GM19023 (cell line): ENCODE results near the gene DGLUCY.
A peak's percentile ranks its signal among the peaks of the same experiment; 100 is the strongest.
"Not testable (repeated sequence)": the region's sequence is repeated elsewhere in the genome, so short reads cannot be mapped to it uniquely, and the experiment has no call there.

ENCODE experiments used
- ATAC-seq: cut with Tn5 transposase; IDR thresholded peaks from one replicate; pipeline ENCODE4 v1.9.1; 2021; ENCODE audit warnings: mild to moderate bottlenecking, moderate library complexity; ENCODE audit not compliant: unreplicated experiment

The DGLUCY gene

GRCh38 chr14:91204657-91205056 lies 90.8 kb downstream of the DGLUCY start:
- no peak for ATAC-seq

- no peak for ATAC-seq
Measured at GRCh38 chr14:91205459-91205858, 91.6 kb downstream of the DGLUCY start.

- no peak for ATAC-seq
Measured at GRCh38 chr14:91207008-91207407, 93.1 kb downstream of the DGLUCY start.

DNA sequence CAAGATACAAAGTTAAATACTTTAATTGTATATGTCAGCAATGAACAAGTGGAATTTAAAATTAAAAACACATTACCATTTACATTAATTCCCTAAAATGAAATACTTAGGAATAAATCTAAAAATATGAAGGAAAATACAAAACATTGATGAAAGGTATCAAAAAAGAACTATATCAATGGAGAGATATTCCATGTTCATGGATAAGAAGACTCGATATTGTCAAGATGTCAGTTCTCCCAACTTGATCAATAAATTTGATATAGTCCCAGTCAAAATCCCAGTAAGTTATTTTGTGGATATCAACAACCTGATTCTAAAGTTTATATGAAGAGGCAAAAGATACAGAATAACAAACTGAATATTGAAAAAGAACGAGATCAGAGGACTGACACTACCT lies 97.1 kb downstream of the DGLUCY start:
- no peak for ATAC-seq

DNA sequence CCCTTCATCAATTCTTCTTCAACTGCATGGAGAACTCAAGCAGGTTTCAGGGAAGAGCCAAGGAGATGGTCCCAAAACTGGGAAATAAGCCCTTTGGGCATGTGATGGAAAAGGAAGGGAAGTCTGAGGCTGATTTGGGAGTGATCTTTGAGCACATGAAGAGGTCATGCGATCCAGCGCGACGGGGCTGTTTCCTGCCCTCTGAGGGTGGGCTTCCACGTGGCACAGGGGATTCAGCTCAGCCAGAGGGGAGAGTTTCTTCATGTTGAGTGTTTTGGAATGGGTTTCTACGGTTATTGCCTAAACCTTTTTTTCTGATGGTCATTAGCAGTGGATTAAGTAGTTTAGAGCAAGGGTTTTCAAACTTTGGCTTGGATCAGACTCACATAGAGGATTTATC lies 100.4 kb downstream of the DGLUCY start:
- no peak for ATAC-seq

DNA sequence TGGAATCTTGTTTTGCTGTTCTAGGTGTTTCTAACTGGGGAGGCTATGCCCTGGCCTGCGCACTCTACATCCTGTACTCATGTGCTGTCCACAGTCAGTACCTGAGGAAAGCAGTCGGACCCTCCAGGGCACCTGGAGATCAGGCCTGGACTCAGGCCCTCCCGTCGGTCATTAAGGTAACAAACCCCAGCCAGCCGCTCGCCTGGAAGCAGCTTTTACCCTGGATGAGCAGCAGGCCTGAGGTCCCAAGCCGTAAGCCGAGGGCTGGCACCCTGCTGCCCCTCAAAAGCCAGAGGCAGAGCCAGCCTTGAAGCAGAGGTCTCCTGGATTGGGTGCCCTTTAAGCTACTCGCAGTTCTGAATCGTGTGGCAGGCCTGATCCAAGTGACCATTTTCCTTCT lies 101.5 kb downstream of the DGLUCY start:
- ATAC-seq: no peak

- ATAC-seq: no peak
Measured at GRCh38 chr14:91216731-91217226, 102.9 kb downstream of the DGLUCY start.

DNA sequence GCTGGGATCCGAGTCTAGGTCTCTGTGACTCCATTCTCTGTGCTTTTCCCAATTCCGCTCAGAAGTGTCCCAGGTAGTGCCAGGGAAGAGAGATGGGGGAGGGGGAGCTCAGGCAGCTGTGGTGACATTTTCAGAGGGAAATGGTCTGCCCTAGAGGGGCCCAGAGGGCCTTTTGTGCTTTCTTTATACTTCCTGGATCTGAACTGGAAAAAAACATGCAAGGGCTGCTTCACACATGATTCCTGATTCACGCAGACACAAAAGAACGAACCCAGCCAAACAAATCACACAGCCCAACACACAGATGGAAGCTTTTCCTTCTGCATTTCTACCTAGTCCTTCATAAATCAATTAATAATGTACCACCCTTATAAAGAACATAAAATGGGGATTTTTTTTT lies 104.1 kb downstream of the DGLUCY start:
- ATAC-seq: no peak

GRCh38 chr14:91219517-91220389 lies 105.9 kb downstream of the DGLUCY start:
- no peak for ATAC-seq

- no peak for ATAC-seq
Measured at GRCh38 chr14:91220581-91221000, 106.7 kb downstream of the DGLUCY start.

DNA sequence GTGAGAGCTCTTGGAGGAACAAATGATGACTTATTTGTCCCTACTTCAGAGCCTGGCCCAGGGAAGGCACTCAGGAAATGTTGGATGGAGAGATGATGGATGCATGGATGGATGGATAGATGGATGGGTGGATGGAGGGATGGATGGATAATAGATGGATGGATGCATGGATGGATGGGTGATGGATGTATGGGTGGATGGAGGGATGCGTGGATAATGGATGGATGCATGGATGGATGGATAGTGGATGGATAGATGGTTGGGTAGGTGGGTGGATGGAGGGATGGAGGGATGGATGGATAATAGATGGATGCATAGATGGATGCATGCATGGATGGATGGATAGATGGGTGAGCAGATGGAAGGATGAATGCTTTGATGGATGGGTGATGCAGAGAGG lies 107.4 kb downstream of the DGLUCY start:
- no peak for ATAC-seq

GRCh38 chr14:91223028-91223783 lies 109.3 kb downstream of the DGLUCY start:
- no peak for ATAC-seq

DNA sequence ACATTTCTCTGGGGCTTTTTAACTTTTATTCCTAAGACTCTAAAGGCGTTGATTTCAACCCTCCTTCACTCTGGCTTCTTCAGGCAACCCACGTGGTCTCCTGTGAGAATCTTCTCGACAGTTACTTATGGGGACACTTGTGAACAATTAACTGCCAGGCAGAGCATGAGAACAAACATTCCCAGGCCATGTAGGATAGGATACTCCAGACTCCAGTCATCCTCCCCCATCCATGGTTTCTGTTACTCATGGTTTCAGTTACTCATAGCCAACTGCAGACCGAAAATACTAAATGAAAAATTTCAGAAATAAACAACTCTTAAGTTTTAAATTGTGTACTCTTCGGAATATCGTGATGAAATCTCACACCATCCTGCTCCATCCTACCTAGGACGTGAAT lies 111.2 kb downstream of the DGLUCY start:
- ATAC-seq: no peak

DNA sequence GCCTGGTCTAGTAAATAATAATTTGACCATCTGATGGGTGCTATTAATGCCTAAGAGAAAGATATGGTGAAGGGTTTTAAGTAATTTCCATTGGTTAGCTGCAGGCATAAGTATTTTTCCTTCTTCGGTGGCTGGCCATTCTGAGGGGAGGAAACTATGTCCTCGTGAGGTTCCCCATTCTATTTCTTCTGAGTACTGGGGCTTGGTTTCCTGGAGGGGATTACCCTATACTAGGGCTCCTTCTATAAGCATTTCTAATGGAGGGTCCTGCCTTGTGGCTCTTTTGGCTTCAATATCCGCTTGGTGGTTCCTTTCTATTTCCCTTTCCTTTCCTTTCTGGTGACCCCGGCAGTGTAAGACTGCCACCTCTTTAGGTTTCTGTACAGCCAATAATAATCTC lies 112.5 kb downstream of the DGLUCY start:
- ATAC-seq: not testable (repeated sequence)

DNA sequence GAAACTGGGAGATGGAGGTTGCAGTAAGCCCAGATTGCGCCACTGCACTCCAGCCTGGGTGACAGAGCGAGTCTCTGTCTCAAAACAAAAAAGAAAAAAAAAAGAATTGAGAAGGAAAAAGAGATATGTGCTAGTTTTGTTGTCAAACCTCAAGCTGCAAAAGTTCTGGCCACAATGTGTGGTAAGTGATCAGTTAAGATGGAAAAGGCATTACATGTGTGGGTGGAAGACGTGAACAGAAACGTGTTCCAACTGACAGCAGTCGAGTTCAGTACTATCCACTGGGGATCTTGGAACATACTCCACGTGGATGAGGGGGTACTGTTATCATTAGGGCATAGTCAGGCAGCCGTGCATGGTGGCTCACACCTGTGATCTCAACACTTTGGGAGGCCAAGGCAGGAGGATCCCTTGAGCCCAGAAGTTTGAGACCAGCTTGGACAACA lies 113.3 kb downstream of the DGLUCY start:
- no peak for ATAC-seq

GRCh38 chr14:91228112-91229004 lies 114.5 kb downstream of the DGLUCY start:
- ATAC-seq: peak; percentile 90

GRCh38 chr14:91229005-91229382 lies 115.1 kb downstream of the DGLUCY start:
- no peak for ATAC-seq

GRCh38 chr14:91229743-91230200 lies 115.9 kb downstream of the DGLUCY start:
- peak; percentile 52 for ATAC-seq

DNA sequence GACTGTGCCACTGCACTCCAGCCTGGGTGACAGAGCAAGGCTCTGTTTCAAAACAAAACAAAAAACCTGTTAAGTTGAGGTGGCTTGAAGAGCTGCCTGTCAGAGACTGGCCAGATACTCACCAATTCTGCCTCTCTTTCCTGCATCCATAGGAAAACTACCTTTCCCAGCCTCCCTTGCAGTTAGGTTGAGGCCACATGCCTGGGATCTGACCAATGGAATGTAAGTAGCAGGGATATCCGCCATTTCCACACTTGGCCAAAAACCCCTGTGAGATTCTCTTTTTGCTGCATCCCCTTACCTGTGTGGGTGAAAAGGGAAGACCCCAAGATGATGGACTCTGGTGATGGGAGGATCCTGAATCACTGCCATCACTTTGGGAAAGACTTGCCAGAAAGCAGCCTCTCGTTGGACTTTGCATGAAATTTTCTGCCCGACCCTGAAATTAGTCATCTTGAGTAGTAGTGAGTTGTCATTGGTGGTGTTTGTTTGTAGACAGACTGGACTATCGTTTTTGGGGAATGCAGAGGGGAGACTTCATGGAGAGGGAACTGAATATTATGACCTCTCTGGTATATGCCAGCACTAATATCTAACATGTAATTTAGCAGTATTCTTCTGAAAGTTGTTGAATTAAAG lies 116.6 kb downstream of the DGLUCY start:
- ATAC-seq: no peak

DNA sequence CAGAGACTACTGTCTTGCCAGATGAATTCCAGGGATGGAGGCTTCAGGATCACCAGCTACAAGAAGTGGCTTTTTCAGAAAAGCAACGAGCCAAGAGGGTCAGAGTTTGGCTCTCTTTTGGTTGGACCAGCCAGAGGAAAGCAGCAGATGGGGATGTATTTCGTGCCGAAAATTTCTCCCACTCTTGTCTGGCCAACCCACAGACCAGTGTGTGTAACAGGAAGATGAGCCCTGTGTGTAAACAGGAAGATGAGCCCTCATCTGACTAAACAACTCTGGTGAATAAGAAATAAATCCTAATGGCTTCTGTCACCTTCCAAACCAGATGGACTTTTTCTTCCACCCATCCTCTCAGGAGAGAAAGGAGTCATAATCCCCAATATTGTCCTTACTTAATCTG lies 117.6 kb downstream of the DGLUCY start:
- no peak for ATAC-seq
